Measurements from ENCODE around the gene DPYSL4.

Gene DPYSL4

GRCh38 chr10:132229096-132229495, 42.3 kb downstream of the DPYSL4 start:
- TF ChIP-seq Cebpa-rat (IDR thresholded peaks at IDR 0.05), result no peak
- Histone ChIP-seq H3K27ac (no peak overlapping the region), H3K27me3 (peaks cover 0 to 58% (median 0%) of the 10 kb centered on the region in 11 experiments; a peak in 9 of 22 replicates)

GRCh38 chr10:132229834-132230556, 43.2 kb downstream of the DPYSL4 start:
- peak overlapping the region in 3 of 10 experiments; percentile 22 to 51 (median 37); a peak in 4 of 20 replicates for H3K4me3 ChIP-seq
- H3K27me3 ChIP-seq, result peaks cover 0 to 67% (median 0%) of the 10 kb centered on the region in 11 experiments; a peak in 9 of 22 replicates
- H4K20me1 ChIP-seq, result peaks cover 0 to 71% (median 6%) of the 10 kb centered on the region in 11 experiments; a peak in 10 of 22 replicates
- no peaks in the 10 kb centered on the region for H3K36me3 ChIP-seq
- H3K27ac ChIP-seq, result peak overlapping the region in 5 of 11 experiments; percentile 15 to 45 (median 28); a peak in 6 of 22 replicates
- peak overlapping the region in 6 of 11 experiments; percentile 5 to 57 (median 18); a peak in 5 of 22 replicates for H3K9ac ChIP-seq
- peak overlapping the region; percentile 80 to 94 (median 88) for H3K4me2 ChIP-seq
- no peak for TF ChIP-seq Cebpa-rat (IDR thresholded peaks at IDR 0.05)
- no peaks in the 10 kb centered on the region for H3K9me3 ChIP-seq (replicated peaks in 1 of 11)
- peaks cover 67 to 90% (median 76%) of the 10 kb centered on the region in 10 experiments for H3K4me1 ChIP-seq

More at GRCh38 chr10:132229096-132229495, 42.3 kb downstream of the DPYSL4 start:
- Histone ChIP-seq H4K20me1 (peaks cover 0 to 71% (median 6%) of the 10 kb centered on the region in 11 experiments; a peak in 11 of 22 replicates), H3K4me3 (no peak overlapping the region), H3K9ac (no peak overlapping the region), H3K4me2 (peak overlapping the region in 9 of 11 experiments; percentile 81 to 94 (median 88); a peak in 19 of 22 replicates), H3K4me1 (peaks cover 64 to 81% (median 69%) of the 10 kb centered on the region in 10 experiments), H3K36me3 (no peaks in the 10 kb centered on the region), H3K9me3 (replicated peaks in 1 of 11) (no peaks in the 10 kb centered on the region)

DNA sequence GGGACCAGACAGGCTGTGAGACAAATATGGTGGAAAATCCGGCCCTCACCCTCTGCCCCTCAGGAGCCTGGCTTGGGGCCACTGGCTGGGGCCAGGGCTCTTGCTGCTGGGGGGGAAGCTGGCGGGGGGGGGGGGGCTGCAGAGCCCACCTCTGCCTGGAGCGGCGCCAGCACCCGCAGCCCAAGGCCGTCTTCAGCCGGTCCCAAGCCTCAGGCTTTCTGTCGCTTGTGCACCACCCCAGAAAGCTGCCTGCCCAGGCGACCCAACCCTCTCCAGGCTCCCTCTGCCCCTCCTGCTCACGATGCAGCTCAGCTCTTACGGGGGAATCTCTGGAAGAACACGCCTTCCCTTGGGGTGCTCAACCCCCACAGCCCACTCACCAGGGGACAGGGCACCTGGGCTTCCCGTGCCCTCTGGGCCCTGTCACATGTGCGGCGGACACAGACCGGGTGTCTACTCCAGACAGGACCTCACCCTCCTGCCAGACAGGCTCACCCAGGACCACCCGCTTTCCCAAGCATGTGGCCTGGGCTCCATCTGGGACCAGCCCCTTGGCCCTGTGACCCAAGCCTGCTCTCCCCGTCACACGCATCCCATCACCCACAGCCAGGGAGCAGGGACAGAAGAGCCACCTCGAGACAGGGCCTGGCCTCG, 43.9 kb downstream of the DPYSL4 start:
- Histone ChIP-seq H3K36me3 (no peaks in the 10 kb centered on the region), H3K9ac (peak overlapping the region in 5 of 11 experiments; percentile 16 to 42 (median 32); a peak in 8 of 22 replicates), H3K4me2 (peak overlapping the region; percentile 80 to 94 (median 88)), H3K9me3 (replicated peaks in 1 of 11) (no peaks in the 10 kb centered on the region), H3K27ac (peak overlapping the region in 3 of 11 experiments; percentile 23 to 45 (median 28); a peak in 3 of 22 replicates), H3K4me1 (peaks cover 61 to 91% (median 82%) of the 10 kb centered on the region in 10 experiments), H3K27me3 (peaks cover 0 to 71% (median 0%) of the 10 kb centered on the region in 11 experiments; a peak in 9 of 22 replicates), H3K4me3 (no peak overlapping the region; a peak in 1 of 20 replicates), H4K20me1 (peaks cover 0 to 64% (median 6%) of the 10 kb centered on the region in 11 experiments; a peak in 9 of 22 replicates)
- TF ChIP-seq Cebpa-rat (IDR thresholded peaks at IDR 0.05), result no peak

DNA sequence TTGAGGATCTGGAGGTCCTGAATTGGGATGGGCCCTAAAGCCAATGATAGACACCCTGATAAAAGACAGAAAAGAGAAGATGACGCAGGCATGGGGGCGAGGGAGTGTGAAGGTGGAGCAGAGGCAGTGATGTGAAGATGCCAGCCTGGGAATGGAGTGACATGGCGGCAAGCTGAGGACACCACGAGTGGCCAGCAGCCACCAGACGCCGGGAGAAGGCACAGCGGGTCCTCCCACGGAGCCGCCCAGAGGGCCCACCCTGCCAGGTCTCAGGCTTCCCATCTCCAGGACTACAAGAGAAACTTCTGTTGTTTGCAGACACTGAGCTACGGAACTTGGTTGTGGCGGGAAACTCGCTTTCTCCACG, 44.9 kb downstream of the DPYSL4 start:
- peak overlapping the region; percentile 80 to 94 (median 88) for H3K4me2 ChIP-seq
- peaks cover 56 to 93% (median 91%) of the 10 kb centered on the region in 10 experiments for H3K4me1 ChIP-seq
- no peak for TF ChIP-seq Cebpa-rat (IDR thresholded peaks at IDR 0.05)
- no peaks in the 10 kb centered on the region for H3K36me3 ChIP-seq
- no peak overlapping the region; a peak in 1 of 20 replicates for H3K4me3 ChIP-seq
- peaks cover 0 to 63% (median 8%) of the 10 kb centered on the region in 11 experiments; a peak in 9 of 22 replicates for H4K20me1 ChIP-seq
- peak overlapping the region in 1 of 11 experiments; percentile 53; a peak in 1 of 22 replicates for H3K27ac ChIP-seq
- H3K9ac ChIP-seq, result peak overlapping the region in 4 of 11 experiments; percentile 15 to 42 (median 33); a peak in 4 of 22 replicates
- H3K27me3 ChIP-seq, result peaks cover 0 to 81% (median 0%) of the 10 kb centered on the region in 11 experiments; a peak in 9 of 22 replicates
- H3K9me3 ChIP-seq (replicated peaks in 1 of 11), result no peaks in the 10 kb centered on the region

DNA sequence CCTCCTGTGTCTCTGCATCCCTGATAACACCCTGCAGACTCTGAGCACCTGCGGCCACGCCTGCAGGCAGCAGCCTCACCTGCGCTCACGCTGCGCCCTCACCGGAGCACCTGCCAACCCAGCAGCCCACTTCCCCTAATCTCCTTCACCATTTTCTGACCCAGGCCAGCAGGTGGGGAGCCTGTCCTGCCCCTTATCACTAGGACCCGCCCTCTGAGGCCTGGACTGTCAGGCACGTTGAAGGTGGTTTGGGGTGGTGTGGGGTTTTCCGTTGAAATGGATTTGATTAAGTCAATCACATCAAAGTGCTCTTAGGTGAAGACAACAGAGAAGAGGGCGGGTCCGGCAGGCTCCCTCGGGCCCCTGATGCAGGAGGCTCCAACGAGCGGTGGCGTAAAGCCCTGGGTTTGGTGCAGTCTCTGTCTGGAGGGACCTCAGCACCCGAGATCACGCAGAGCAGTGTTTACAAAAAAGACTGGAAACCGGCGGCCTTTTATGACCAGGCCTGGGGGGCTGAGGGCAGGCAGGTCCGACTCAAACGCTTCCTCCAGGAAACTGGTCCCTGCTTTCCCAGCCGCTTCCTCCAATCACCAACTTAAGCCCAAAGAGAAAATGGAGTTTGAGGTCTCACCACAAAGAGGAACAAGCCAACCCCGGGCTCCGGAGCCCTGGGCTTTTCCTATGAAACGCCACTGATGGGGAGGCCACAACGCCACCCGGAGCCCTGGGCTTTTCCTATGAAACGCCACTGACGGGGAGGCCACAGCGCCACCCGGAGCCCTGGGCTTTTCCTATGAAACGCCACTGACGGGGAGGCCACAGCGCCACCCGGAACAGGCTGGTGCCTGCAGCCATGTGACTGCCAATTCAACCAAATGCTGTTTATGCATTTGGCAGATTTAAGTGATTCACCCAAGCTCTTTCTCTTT, 45.5 kb downstream of the DPYSL4 start:
- H3K4me3 ChIP-seq, result peak overlapping the region in 4 of 10 experiments; percentile 0 to 39 (median 30); a peak in 5 of 20 replicates
- peaks cover 59 to 99% (median 95%) of the 10 kb centered on the region in 10 experiments for H3K4me1 ChIP-seq
- H3K36me3 ChIP-seq, result no peaks in the 10 kb centered on the region
- no peak for TF ChIP-seq Cebpa-rat (IDR thresholded peaks at IDR 0.05)
- H3K27me3 ChIP-seq, result peaks cover 0 to 84% (median 0%) of the 10 kb centered on the region in 11 experiments; a peak in 10 of 22 replicates
- no peaks in the 10 kb centered on the region for H3K9me3 ChIP-seq (replicated peaks in 1 of 11)
- H3K9ac ChIP-seq, result peak overlapping the region in 2 of 11 experiments; percentile 5 to 22; a peak in 3 of 22 replicates
- peak overlapping the region in 6 of 11 experiments; percentile 9 to 53 (median 32); a peak in 10 of 22 replicates for H3K27ac ChIP-seq
- peaks cover 0 to 65% (median 14%) of the 10 kb centered on the region in 11 experiments; a peak in 10 of 22 replicates for H4K20me1 ChIP-seq
- peak overlapping the region; percentile 80 to 94 (median 88) for H3K4me2 ChIP-seq

GRCh38 chr10:132232981-132233380, 46.2 kb downstream of the DPYSL4 start:
- Histone ChIP-seq H3K9me3 (replicated peaks in 1 of 11) (no peaks in the 10 kb centered on the region), H3K27ac (peak overlapping the region in 6 of 11 experiments; percentile 9 to 53 (median 23); a peak in 9 of 22 replicates), H3K9ac (0 out of 22 replicates have a peak overlapping the region, but pooled peaks of 1 of the 11 experiments have one; percentile 5), H3K4me2 (peak overlapping the region; percentile 80 to 94 (median 88)), H4K20me1 (peaks cover 0 to 66% (median 20%) of the 10 kb centered on the region in 11 experiments; a peak in 12 of 22 replicates), H3K4me3 (peak overlapping the region in 2 of 10 experiments; percentile 5 to 38; a peak in 1 of 20 replicates), H3K27me3 (peaks cover 0 to 84% (median 0%) of the 10 kb centered on the region in 11 experiments; a peak in 10 of 22 replicates), H3K4me1 (peaks cover 66 to 100% (median 98%) of the 10 kb centered on the region in 10 experiments), H3K36me3 (no peaks in the 10 kb centered on the region)
- TF ChIP-seq Cebpa-rat (IDR thresholded peaks at IDR 0.05), result no peak

DNA sequence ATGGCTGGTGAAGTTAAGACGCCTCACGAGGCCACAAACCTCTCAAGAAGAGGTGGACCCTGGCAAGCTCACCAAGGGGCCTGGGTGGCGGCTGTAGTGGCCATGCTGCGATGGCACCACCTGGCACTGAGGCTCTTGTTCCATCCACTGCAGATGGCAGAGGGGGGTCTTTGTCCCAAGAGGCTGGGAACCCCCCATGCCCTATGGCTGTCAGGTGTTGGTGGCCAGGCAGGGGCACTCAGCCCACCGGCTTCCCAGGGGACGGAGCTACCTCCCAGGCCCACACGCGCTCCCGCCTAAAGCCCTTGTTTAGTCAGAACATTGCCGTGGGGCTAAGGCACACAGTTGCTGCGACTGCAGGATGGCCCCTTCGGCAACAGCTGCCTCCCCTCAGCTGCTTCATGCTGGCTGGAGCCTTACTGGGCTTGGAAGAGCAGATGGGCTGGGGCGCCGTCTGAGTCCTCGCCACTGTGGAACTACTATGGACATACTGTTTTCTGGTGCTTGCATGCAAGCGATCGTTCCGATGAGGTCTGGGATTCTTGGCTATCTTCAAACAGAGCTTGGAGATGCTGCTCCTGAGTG, 46.8 kb downstream of the DPYSL4 start:
- peaks cover 70 to 100% (median 98%) of the 10 kb centered on the region in 10 experiments for H3K4me1 ChIP-seq
- no peaks in the 10 kb centered on the region for H3K9me3 ChIP-seq (replicated peaks in 1 of 11)
- TF ChIP-seq Cebpa-rat (IDR thresholded peaks at IDR 0.05), result no peak
- H3K4me2 ChIP-seq, result peak overlapping the region; percentile 80 to 94 (median 88)
- peak overlapping the region in 2 of 11 experiments; percentile 42 to 53; a peak in 4 of 22 replicates for H3K27ac ChIP-seq
- H3K4me3 ChIP-seq, result no peak overlapping the region
- no peaks in the 10 kb centered on the region for H3K36me3 ChIP-seq
- H3K27me3 ChIP-seq, result peaks cover 0 to 84% (median 0%) of the 10 kb centered on the region in 11 experiments; a peak in 10 of 22 replicates
- peaks cover 0 to 71% (median 24%) of the 10 kb centered on the region in 11 experiments; a peak in 12 of 22 replicates for H4K20me1 ChIP-seq
- 0 out of 22 replicates have a peak overlapping the region, but pooled peaks of 1 of the 11 experiments have one; percentile 5 for H3K9ac ChIP-seq

Data from BLaER1 treated with 17β-estradiol and CSF1 and Interleukin-3, amounts not matched to agents 10 nM and 100 nM (cell line).